BLaER1 treated with 17β-estradiol and CSF1 and Interleukin-3, amounts not matched to agents 10 nM and 100 nM (cell line): ENCODE results near the gene TTLL12.

Experiments used
- H3K27ac ChIP-seq, 11 experiments: shearing (Covaris generic); formaldehyde crosslinking; 2 replicates each; pipeline ENCODE4 v1.8.1; 2022
- H3K27me3 ChIP-seq, 11 experiments: shearing (Covaris generic); formaldehyde crosslinking; 2 replicates each; pipeline ENCODE4 v1.8.1; 2022
- H3K36me3 ChIP-seq, 11 experiments: shearing (Covaris generic); formaldehyde crosslinking; 2 replicates each; pipeline ENCODE4 v1.8.1; 2022
- H3K4me1 ChIP-seq, 10 experiments: shearing (Covaris generic); formaldehyde crosslinking; 2 replicates each; pipeline ENCODE4 v1.8.1; 2022
- H3K4me2 ChIP-seq, 11 experiments: shearing (Covaris generic); formaldehyde crosslinking; 2 replicates each; pipeline ENCODE4 v1.8.1; 2022
- H3K4me3 ChIP-seq, 10 experiments: shearing (Covaris generic); formaldehyde crosslinking; 2 replicates each; pipeline ENCODE4 v1.8.1; 2022
- H3K9ac ChIP-seq, 11 experiments: shearing (Covaris generic); formaldehyde crosslinking; 2 replicates each; pipeline ENCODE4 v1.8.1; 2022
- H3K9me3 ChIP-seq, 11 experiments: shearing (Covaris generic); formaldehyde crosslinking; replicated peaks in 1 of 11; 2 replicates each; pipeline ENCODE4 v1.8.1; 2022
- H4K20me1 ChIP-seq, 11 experiments: shearing (Covaris generic); formaldehyde crosslinking; 2 replicates each; pipeline ENCODE4 v1.8.1; 2022
- Cebpa-rat ChIP-seq, 11 experiments: shearing (Covaris generic); IDR thresholded peaks; 2 replicates each; pipeline ENCODE4 v1.8.1; 2022

TTLL12 gene

DNA sequence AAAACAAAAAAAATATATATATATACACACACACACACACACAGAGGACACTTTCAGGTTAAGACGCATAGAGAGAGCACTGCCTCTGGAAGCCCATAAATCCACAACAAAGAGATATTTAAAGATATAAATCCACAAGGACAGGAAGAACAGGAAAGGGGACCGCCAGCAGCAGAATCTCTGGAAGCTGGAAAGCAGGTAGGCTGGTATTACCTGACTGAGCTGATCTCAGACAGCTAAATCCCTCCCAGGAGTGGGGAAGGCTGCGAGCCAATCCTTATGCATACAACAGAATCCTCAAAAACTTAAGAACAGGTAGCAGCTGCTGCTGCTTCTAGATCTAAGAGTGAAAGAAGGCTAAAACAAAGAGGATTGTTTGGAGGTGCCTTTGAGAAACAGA is 42.0 kb downstream of the TTLL12 start:
- H3K27me3 ChIP-seq = no peaks in the 10 kb centered on the region
- no peak for TF ChIP-seq Cebpa-rat (IDR thresholded peaks at IDR 0.05)
- peak overlapping the region in 10 of 11 experiments; percentile 1 to 95 (median 90); a peak in 16 of 22 replicates for H3K27ac ChIP-seq
- H3K4me3 ChIP-seq = no peak overlapping the region
- no peaks in the 10 kb centered on the region for H3K9me3 ChIP-seq
- peak overlapping the region in 5 of 11 experiments; percentile 8 to 97 (median 95); a peak in 7 of 22 replicates for H3K4me2 ChIP-seq
- H3K9ac ChIP-seq = peak overlapping the region in 2 of 11 experiments; percentile 2 to 36; a peak in 2 of 22 replicates
- H4K20me1 ChIP-seq = peaks cover 0 to 16% (median 0%) of the 10 kb centered on the region in 11 experiments; a peak in 4 of 22 replicates
- peaks cover 71 to 89% (median 81%) of the 10 kb centered on the region in 10 experiments for H3K4me1 ChIP-seq
- peaks cover 13 to 21% (median 14%) of the 10 kb centered on the region in 11 experiments for H3K36me3 ChIP-seq

DNA sequence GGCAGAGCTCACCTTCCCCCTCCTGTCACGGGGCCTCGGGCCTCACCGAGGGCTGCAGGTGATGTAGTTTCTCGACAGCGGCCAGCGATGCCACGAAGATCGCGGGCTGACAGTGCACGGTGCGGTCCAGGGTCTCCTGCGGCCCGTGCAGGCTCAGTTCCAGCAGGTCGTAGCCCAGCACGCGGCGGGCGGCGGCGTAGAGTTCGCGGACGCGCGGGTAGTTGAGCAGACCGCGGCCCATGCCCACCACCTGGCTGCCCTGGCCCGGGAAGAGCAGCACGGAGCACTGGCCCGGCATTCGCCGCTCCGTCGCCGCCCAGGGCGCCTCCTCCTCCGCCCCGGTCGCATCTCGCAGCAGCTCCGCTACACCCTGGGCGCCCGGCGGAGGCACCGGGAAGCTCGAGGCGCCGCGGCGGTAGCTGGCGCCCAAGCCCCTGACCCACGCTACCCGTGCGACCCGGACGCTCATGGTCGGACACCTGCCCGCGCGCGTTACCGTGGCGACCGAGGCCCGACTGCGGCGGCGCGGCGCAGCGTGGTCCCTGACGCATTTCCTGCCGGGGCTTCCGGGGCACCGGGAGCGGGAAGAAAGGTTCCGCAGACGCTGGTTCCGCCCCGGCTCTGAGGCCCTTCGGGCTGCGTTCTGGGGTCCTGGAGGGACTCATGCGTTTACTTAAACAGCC is 43.9 kb downstream of the TTLL12 start, which contains the start of gene MCAT:
TSS of gene MCAT (minus strand) at position 519 of the 683 bp plus-strand sequence. CDS start at position 469, 50 bp downstream.
- Histone ChIP-seq H3K9me3 (no peaks in the 10 kb centered on the region), H3K27me3 (no peaks in the 10 kb centered on the region), H3K9ac (peak within 1 kb of the TSS; percentile 78 to 91 (median 85)), H3K4me3 (peak within 1 kb of the TSS; percentile 75 to 99 (median 89)), H3K4me2 (peak within 1 kb of the TSS; percentile 79 to 99 (median 93)), H4K20me1 (peaks cover 0 to 16% (median 0%) of the 10 kb centered on the region in 11 experiments; a peak in 6 of 22 replicates), H3K36me3 (peaks cover 32 to 40% (median 34%) of the 10 kb centered on the region in 11 experiments), H3K4me1 (peaks cover 57 to 77% (median 66%) of the 10 kb centered on the region in 10 experiments), H3K27ac (peak within 1 kb of the TSS; percentile 79 to 89 (median 86))
- TF ChIP-seq Cebpa-rat (IDR thresholded peaks at IDR 0.05) = no peak

DNA sequence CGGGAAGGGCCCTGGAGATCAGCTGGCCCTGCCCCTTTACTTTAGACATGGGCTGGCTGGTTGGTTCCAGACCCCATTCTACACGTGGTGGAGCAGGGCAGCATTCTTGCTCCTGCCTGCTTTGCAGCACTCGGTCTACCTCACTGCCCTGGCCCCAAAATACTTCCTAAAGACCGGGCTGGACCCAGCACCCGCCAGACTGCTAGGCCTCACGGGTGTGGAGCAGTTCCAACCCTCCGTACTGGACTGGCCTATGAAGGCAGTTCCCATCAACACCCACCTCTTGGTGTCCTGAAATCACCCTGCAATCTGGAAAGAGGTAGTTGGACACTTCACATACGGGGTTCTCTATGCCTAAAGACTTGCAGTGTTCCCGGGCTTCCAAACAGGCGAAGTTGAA is 50.1 kb downstream of the TTLL12 start:
- Histone ChIP-seq H3K4me1 (peaks cover 29 to 51% (median 41%) of the 10 kb centered on the region in 10 experiments), H3K4me2 (peak overlapping the region; percentile 64 to 84 (median 75)), H3K27me3 (no peaks in the 10 kb centered on the region), H3K27ac (peak overlapping the region in 10 of 11 experiments; percentile 8 to 70 (median 48); a peak in 19 of 22 replicates), H3K36me3 (peaks cover 70 to 100% (median 93%) of the 10 kb centered on the region in 11 experiments), H3K4me3 (peak overlapping the region in 3 of 10 experiments; percentile 0 to 14 (median 8); a peak in 2 of 20 replicates), H3K9ac (peak overlapping the region; percentile 28 to 70 (median 49); a peak in 21 of 22 replicates), H3K9me3 (no peaks in the 10 kb centered on the region), H4K20me1 (peaks cover 0 to 46% (median 12%) of the 10 kb centered on the region in 11 experiments; a peak in 13 of 22 replicates)
- TF ChIP-seq Cebpa-rat (IDR thresholded peaks at IDR 0.05) = no peak

DNA sequence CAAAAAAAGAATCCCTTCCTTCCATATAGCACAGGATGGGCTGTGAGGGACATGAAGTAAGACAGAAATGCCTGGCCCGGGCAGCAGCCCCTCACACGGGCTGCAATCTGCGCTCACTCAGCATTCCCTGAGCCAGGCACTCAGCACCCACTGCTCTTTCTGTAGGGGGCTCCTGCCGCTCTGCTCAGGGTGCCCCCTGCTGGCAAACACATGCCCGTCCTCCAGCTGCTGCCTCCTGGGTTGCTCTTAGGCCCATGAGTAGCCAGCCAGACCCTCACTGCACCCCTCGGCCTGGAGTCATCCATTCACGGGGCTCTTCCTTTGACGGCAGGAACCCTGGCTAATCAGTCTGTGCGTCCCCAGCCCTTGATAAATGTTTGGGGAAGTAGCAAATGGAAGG is 50.7 kb downstream of the TTLL12 start:
- Histone ChIP-seq H3K36me3 (peaks cover 70 to 100% (median 96%) of the 10 kb centered on the region in 11 experiments), H3K27ac (peak overlapping the region in 10 of 11 experiments; percentile 8 to 70 (median 48); a peak in 17 of 22 replicates), H3K9me3 (no peaks in the 10 kb centered on the region), H4K20me1 (peaks cover 0 to 52% (median 18%) of the 10 kb centered on the region in 11 experiments; a peak in 12 of 22 replicates), H3K9ac (peak overlapping the region; percentile 28 to 70 (median 49)), H3K4me3 (peak overlapping the region in 1 of 10 experiments; percentile 0; a peak in 1 of 20 replicates), H3K4me1 (peaks cover 23 to 49% (median 36%) of the 10 kb centered on the region in 10 experiments), H3K27me3 (no peaks in the 10 kb centered on the region), H3K4me2 (peak overlapping the region; percentile 64 to 84 (median 75))
- no peak for TF ChIP-seq Cebpa-rat (IDR thresholded peaks at IDR 0.05)

DNA sequence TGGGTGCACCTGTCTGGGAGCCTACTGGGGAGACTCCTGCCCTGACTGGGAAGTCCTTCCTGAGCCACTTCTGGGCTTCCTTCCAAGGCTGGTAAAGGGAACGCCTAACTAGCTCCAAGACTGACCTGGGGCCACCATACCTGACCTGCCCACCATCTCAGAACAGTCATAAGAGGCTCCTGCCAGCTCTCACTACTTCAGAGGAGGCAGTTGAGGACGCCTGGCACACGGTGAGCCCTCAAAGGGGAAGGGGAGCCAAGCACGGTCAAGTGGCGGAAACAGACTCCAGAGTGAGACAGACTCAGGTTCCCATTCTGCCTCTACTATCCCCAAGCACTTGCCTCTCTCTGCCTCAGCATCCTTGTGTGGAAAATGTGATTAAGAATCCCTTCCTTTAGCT is 51.4 kb downstream of the TTLL12 start:
- no peak for TF ChIP-seq Cebpa-rat (IDR thresholded peaks at IDR 0.05)
- peak overlapping the region in 10 of 11 experiments; percentile 64 to 84 (median 74); a peak in 13 of 22 replicates for H3K4me2 ChIP-seq
- H3K36me3 ChIP-seq = peaks cover 63 to 99% (median 93%) of the 10 kb centered on the region in 11 experiments
- no peaks in the 10 kb centered on the region for H3K27me3 ChIP-seq
- peaks cover 18 to 49% (median 36%) of the 10 kb centered on the region in 10 experiments for H3K4me1 ChIP-seq
- H3K27ac ChIP-seq = peak overlapping the region in 2 of 11 experiments; percentile 62 to 70; a peak in 1 of 22 replicates
- no peak overlapping the region for H3K4me3 ChIP-seq
- H3K9ac ChIP-seq = peak overlapping the region in 5 of 11 experiments; percentile 29 to 70 (median 50); a peak in 3 of 22 replicates
- peaks cover 0 to 59% (median 24%) of the 10 kb centered on the region in 11 experiments; a peak in 13 of 22 replicates for H4K20me1 ChIP-seq
- H3K9me3 ChIP-seq = no peaks in the 10 kb centered on the region

DNA sequence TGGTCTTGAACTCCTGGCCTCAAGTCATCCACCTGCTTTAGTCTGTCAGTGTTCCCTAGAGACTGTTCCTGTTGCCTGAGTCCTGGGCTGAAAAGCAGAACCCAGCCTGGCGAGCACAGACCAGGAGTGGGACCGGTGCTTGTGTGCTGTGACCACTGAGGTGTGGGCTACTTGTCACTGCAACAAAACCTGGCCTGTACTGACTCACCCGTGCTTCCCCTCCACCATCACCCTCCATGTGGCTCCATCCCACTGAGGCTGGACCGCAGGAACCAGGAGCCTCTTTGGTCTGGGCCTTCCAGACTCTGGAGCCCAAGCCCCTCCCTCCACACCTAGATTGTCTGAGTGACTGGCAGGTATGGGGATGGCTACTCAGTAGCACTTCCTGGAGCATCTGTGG is 52.4 kb downstream of the TTLL12 start:
- Histone ChIP-seq H3K4me2 (no peak overlapping the region), H3K9ac (0 out of 22 replicates have a peak overlapping the region, but pooled peaks of 1 of the 11 experiments have one; percentile 28), H4K20me1 (peaks cover 0 to 69% (median 33%) of the 10 kb centered on the region in 11 experiments; a peak in 16 of 22 replicates), H3K27me3 (no peaks in the 10 kb centered on the region), H3K4me3 (no peak overlapping the region), H3K4me1 (peaks cover 24 to 59% (median 46%) of the 10 kb centered on the region in 10 experiments), H3K27ac (no peak overlapping the region), H3K36me3 (peaks cover 53 to 89% (median 83%) of the 10 kb centered on the region in 11 experiments), H3K9me3 (no peaks in the 10 kb centered on the region)
- no peak for TF ChIP-seq Cebpa-rat (IDR thresholded peaks at IDR 0.05)

DNA sequence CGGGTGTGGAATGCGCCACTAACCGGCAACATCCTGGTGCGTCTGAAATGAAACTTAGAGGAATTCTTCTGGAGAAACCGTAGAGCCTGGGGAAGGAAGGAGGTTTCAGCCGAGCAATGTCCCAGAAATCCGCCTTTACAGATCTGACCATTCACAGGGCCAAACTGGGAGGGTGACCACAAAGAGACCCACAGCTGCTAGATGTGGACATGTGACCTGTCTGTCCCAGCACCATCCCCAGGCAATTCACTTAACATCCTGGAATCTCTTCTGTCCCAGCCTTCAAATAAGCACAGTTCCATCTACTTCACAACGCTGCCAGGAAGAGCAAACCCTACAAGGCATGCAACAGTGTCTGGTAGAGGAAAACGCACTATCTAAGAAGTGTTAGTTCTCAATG is 53.5 kb downstream of the TTLL12 start:
- no peaks in the 10 kb centered on the region for H3K27me3 ChIP-seq
- no peak overlapping the region for H3K27ac ChIP-seq
- H4K20me1 ChIP-seq = peaks cover 0 to 80% (median 39%) of the 10 kb centered on the region in 11 experiments; a peak in 17 of 22 replicates
- no peaks in the 10 kb centered on the region for H3K9me3 ChIP-seq
- H3K4me1 ChIP-seq = peaks cover 36 to 66% (median 55%) of the 10 kb centered on the region in 10 experiments
- peaks cover 42 to 78% (median 72%) of the 10 kb centered on the region in 11 experiments for H3K36me3 ChIP-seq
- H3K4me3 ChIP-seq = no peak overlapping the region
- H3K4me2 ChIP-seq = no peak overlapping the region
- TF ChIP-seq Cebpa-rat (IDR thresholded peaks at IDR 0.05) = no peak
- H3K9ac ChIP-seq = no peak overlapping the region

DNA sequence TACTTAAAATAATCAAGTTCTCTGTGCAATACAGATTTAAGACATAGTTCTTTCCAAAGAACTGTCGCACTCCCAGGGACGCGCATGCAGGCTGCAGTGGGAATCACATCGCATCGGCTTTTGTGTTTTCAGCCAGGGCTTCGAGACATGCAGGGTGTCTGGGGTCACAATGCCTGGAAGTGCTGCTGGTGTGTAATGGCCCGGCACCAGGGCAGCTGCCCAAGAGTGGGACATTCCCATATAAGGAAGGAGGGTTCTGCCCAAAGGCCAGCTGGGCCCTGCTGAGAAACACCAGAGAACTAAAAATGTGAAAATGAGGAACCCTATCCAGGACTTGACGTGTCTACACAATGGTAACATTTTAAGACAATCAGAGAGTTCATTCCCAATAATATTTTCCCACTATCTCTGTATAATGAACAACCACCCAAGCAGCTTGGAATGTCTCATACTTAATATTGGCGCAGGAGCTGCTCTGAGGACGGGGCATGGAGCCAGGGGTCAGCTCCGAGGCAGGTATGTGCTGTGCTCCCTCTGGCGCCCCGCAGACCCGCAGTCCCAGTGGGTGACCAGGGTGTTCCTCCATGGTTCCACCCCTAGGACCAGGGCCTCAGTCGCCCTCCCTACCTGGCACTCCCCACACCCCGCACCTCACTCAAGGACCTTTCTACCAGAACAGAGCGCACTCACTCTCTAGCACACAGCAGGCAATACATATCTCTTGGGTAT is 55.0 kb downstream of the TTLL12 start:
- no peak overlapping the region for H3K9ac ChIP-seq
- TF ChIP-seq Cebpa-rat (IDR thresholded peaks at IDR 0.05) = no peak
- H3K4me3 ChIP-seq = no peak overlapping the region
- no peak overlapping the region for H3K4me2 ChIP-seq
- H3K27ac ChIP-seq = no peak overlapping the region
- H3K36me3 ChIP-seq = peaks cover 29 to 63% (median 58%) of the 10 kb centered on the region in 11 experiments
- H3K9me3 ChIP-seq = no peaks in the 10 kb centered on the region
- H4K20me1 ChIP-seq = peaks cover 0 to 73% (median 39%) of the 10 kb centered on the region in 11 experiments; a peak in 17 of 22 replicates
- peaks cover 45 to 66% (median 56%) of the 10 kb centered on the region in 10 experiments for H3K4me1 ChIP-seq
- no peaks in the 10 kb centered on the region for H3K27me3 ChIP-seq
